Ecto neural progenitor cell (in vitro differentiated cells): ENCODE measurements around the gene OR2H2.

Experiments
- DNase-seq: peaks from one replicate; pipeline ENCODE4 v3.0.0-alpha.2; 2018; ENCODE audit warnings: low spot score

The OR2H2 gene

DNA sequence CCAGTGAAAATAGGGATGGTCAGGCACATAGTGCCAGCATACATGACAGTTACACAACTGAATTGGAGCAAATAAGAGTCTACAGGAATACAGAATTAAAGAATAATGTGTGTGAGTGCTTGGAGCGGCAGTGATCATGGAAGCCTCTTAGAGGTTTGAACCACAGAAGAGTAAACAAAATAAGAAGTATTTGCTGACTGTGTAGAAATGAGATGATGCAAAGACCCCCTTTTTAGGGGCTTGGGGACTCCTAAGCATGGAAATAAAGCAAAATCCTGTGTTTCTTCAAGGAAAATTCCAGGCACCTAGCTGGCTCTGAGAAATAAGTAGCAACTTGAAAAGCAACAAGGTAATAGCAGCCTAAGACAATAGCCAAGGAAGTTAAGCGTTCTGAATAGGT, 6.8 kb downstream of the OR2H2 start:
- no peak for DNase-seq

DNA sequence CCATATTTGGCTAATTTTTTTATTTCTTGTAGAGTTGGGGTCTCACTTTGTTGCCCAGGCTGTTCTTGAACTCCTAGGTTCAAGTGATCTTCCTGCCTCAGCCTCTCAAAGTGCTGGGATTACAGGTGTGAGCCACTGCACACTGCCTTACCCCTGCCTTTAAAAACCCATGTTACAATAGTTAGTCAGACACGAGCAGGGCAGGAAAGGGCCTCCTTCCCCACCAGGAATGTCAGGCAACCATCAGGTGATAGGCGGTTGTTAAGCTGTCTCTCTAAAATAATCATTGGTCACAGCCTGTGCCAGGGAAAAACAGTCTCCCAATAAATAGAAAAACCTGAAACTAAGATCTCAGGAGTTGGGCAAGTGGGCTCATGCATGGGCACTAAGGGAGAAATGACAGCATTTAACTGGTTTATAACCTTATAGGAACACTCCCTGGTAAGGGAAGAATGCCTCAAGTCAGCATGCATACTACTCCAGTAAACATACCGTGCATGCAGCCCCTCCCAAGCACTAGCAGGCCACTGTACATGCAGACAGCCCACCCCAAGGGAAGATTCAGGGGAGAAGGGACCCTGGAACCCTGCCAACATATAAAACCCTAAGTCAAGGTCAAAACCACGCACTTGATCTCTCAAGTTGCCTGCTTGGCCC, 8.4 kb downstream of the OR2H2 start:
- no peak for DNase-seq

- DNase-seq = no peak
Observed at GRCh38 chr6:29596381-29596900, 11.5 kb downstream of the OR2H2 start.

DNA sequence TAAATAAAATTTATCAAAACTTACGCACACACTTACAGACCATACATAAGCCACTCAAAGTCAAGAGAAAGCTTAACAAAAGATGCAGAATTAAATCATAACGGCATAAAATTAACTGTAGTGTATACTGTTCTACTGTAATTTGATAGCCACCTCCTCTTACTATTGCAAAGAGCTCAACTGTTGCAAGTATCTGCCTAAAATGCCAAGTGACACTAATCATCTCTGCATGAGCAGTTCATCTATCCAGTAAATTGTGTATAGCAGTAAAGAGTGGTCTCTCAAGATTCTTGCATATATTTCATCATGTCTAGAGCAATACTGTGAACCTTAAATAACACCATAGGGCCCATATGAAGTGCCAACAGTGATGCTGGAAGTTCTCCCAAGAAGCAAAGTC, 12.3 kb downstream of the OR2H2 start:
- DNase-seq = no peak

- no peak for DNase-seq
Observed at GRCh38 chr6:29598172-29598747, 13.3 kb downstream of the OR2H2 start.

GRCh38 chr6:29602564-29603361, 17.8 kb downstream of the OR2H2 start:
- peak; percentile 69 for DNase-seq

DNA sequence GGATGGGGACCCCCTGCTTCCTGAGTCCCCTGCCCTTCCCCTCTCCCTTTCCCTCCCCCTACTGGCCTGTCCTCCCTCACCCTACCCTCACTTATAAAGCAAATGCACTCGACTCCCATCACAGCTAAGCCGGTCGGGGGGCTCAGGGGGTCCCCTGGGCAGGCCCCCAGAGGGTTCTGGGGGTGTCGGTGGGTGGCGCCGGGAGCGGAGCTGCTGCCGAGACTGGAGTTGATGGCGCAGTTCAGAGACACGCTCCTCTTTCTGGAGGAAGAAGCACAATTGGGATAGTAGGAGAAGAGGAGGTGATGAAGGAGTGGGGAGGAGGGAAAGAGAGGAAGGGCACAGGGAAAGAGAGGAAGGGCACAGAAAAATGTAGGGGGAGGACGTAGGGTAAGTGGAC, 18.5 kb downstream of the OR2H2 start:
- no peak for DNase-seq

DNA sequence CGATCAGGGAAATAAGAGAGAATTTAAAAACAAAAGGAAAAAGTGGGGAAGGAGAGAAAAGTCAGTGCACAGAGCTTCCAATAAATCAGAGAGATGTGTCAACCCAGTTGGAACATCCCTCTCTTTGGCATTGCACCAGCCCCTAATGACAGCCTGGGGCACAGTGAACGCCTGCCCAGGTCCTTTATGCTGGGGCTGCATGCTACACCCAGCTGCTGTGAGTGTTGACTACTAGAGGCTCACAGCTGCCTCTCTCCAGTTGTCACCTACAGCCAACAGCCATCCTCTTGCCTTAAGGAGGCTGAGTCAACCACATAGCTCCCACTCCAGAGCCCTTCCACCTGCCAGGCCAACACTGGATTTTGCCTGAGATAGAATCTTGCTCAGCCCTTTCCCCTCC, 19.0 kb downstream of the OR2H2 start:
- DNase-seq = no peak

GRCh38 chr6:29608131-29608530, 23.2 kb downstream of the OR2H2 start:
- no peak for DNase-seq

GRCh38 chr6:29610540-29610939, 25.6 kb downstream of the OR2H2 start:
- no peak for DNase-seq

GRCh38 chr6:29611426-29611825, 26.5 kb downstream of the OR2H2 start:
- DNase-seq = no peak

DNA sequence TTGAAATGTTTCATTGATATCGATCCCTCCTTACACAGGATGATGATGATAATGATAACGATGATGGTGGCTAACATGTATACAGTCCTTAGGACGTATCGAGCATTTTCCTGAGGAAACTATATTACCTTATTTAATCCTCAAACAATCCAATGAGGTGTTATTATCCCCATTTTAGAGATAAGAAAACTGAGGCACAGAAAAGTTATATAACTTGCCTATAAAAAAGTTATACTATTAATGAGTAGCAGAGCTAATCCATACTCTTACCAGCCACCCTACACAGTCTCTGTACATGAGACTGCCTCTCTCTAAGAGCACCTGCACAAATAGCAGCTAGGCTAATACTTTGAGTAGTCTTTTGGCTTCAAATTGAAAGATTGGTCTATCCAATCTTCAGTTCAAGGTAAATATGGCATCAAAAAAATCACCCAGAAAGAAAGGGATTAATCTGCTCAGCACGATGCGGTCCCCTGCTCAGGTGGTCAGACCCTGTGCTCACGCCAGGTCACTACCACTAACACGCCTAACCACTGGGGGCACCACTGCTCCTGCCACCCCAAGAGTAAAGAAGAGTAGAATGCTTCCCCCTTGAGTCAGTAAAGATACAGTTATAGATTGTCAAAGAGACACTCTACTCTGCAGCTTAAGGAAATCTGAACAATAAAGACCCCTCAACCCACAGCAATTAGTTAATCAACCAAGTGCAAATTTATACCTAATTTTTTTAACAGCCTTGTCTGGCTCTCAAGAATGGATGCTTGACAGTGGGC, 33.0 kb downstream of the OR2H2 start:
- DNase-seq = no peak

DNA sequence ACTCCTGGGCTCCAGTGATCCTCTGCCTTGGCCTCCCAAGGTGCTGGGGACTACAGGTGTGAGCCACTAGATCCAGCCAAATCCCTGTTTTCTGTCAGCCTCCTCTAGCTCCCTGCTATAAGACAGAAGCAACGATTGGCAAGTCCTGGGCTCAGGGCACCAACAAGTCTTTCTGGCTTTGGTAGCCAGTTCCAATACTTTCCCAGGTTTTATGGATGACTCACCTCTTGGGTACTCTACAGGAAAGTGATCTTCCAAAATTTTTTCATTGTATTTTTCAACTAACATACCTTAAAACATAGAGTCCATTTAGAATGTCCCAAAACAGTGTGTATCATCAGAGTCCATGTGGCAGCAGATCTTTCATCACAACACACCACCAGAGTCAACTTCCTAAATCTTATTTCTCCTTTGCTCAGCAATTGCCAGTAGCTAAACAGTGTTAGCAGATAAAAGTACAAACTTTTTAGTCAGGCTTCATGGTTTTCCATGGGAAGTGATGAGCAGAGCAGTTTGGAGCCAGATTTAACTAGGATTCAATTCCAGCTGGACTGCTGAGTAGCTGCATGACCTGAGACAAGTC, 34.7 kb downstream of the OR2H2 start:
- DNase-seq = no peak

GRCh38 chr6:29620630-29621029, 35.7 kb downstream of the OR2H2 start:
- DNase-seq = no peak

DNA sequence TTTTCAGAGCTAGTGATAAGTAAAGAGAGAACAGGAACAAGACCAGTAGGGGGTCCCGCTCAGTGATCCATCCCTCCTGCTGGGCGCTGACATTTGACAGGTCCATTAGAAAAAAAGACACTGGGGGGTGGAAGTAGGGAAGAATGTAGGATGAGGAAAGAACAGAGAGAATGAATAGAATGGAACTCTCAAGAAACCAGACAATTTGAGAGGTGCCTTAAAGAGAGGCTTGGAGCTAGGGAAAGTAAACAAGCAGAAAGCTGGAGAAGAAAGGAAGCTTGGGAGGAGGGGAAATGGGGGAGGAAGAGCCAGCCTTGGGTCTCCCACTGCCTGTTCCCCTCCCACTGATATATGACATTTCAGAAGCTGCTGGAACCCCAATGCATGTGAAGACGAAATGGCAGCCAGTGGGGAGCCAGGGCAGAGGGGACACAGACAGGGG, 39.6 kb downstream of the OR2H2 start:
- no peak for DNase-seq

DNA sequence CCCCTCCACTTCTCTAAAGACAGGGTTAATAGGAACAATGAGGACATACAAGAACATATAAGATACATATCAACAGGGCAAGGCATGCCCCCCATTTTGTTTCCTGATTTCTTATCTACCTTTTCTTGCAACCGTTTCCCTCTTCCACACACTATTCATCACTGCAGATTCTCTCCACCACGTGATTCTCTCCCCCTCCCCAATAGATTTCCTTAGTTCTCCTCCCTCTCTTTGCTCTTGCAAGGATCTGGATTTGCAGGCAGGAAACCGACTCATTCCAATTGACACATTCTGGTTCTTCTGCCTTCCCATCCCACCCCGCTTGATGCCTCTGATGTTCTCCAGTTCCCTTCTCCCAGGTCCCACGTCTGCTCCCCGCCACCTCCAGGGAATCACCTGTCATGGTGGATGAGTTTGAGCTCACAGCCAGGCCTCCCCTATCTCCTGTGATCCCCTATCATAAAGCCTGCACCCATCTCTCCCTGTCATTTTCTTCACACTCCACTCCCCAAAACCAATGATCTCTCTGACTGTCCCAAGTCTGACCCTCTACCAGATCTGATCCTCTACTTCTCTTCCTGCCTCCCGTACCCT, 40.5 kb downstream of the OR2H2 start:
- DNase-seq = no peak

GRCh38 chr6:29626948-29627754, 42.2 kb downstream of the OR2H2 start:
- DNase-seq = peak; percentile 58

- DNase-seq = peak; percentile 88
Observed at GRCh38 chr6:29627755-29628418, 43.0 kb downstream of the OR2H2 start.

DNA sequence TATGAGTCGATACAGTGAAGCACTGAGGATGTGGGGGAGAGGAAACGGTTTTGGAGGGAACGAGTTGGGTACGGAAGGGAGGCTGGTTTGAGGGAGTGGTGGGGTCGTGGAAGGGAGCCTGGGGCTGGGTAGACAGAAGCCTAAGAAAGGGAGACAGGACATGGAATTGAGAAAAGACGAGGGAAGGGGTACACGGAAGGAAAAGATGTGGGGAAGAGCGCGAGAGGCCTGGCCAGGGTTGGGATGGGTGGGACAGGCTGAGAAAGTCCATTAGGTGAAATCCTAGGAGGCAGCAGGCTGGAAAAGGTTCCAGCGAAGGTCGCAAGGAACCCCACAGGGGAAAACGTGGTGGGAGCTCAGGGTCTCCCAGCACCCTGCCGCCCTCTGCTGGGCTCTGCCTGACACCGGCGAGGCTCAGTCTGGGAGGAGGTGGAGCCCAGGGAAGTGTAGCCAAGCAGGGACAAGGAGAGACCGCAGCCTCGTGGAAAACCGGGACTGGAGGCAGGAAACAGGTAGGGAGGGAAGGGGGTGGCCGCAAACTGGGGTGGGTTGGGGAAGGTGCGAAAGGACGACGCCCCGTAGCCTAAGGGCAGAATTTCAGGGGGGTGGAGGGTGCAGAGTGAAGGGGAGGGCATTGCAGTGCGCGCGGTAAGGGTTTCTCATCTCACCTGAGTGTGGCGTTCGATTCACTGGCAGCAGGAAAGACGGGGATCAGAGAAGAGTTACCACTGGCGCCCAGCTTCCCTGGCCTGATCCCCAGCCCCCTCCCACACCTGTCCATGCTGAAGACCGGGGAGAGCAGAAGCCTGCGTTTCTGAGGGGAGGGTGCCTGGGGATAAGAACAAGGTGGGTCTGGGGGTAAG, 43.7 kb downstream of the OR2H2 start:
- DNase-seq = peak; percentile 88
